Measurements from ENCODE around the gene SPATA13.

SPATA13 gene

GRCh38 chr13:24237356-24237755, 76.8 kb downstream of the SPATA13 start:
- TF ChIP-seq CTCF (IDR thresholded peaks at IDR 0.05; ENCODE audit: control insufficient read depth, extremely low read depth, insufficient read depth), result no peak
- no peak for DNase-seq (ENCODE audit: low read depth)
- no peak overlapping the region for H3K4me3 ChIP-seq (ENCODE audit: low read depth, low read length)

- DNase-seq (ENCODE audit: low read depth), result no peak
- H3K4me3 ChIP-seq (ENCODE audit: low read depth, low read length), result no peak overlapping the region
- TF ChIP-seq CTCF (IDR thresholded peaks at IDR 0.05; ENCODE audit: control insufficient read depth, extremely low read depth, insufficient read depth), result no peak
These were observed 80.8 kb downstream of the SPATA13 start for GRCh38 chr13:24241336-24241735.

GRCh38 chr13:24242100-24242499, 81.6 kb downstream of the SPATA13 start:
- no peak for DNase-seq (ENCODE audit: low read depth)
- TF ChIP-seq CTCF (IDR thresholded peaks at IDR 0.05; ENCODE audit: control insufficient read depth, extremely low read depth, insufficient read depth), result no peak
- no peak overlapping the region for H3K4me3 ChIP-seq (ENCODE audit: low read depth, low read length)

- H3K4me3 ChIP-seq (ENCODE audit: low read depth, low read length), result no peak overlapping the region
- TF ChIP-seq CTCF (IDR thresholded peaks at IDR 0.05; ENCODE audit: control insufficient read depth, extremely low read depth, insufficient read depth), result no peak
- no peak for DNase-seq (ENCODE audit: low read depth)
These were observed 82.8 kb downstream of the SPATA13 start for GRCh38 chr13:24243302-24243701.

- no peak for DNase-seq (ENCODE audit: low read depth)
- H3K4me3 ChIP-seq (ENCODE audit: low read depth, low read length), result no peak overlapping the region
- no peak for TF ChIP-seq CTCF (IDR thresholded peaks at IDR 0.05; ENCODE audit: control insufficient read depth, extremely low read depth, insufficient read depth)
These were observed 84.3 kb downstream of the SPATA13 start for GRCh38 chr13:24244802-24245201.

GRCh38 chr13:24247016-24247415, 86.5 kb downstream of the SPATA13 start:
- no peak overlapping the region for H3K4me3 ChIP-seq (ENCODE audit: low read depth, low read length)
- no peak for TF ChIP-seq CTCF (IDR thresholded peaks at IDR 0.05; ENCODE audit: control insufficient read depth, extremely low read depth, insufficient read depth)
- DNase-seq (ENCODE audit: low read depth), result no peak

- DNase-seq (ENCODE audit: low read depth), result no peak
- TF ChIP-seq CTCF (IDR thresholded peaks at IDR 0.05; ENCODE audit: control insufficient read depth, extremely low read depth, insufficient read depth), result no peak
- H3K4me3 ChIP-seq (ENCODE audit: low read depth, low read length), result no peak overlapping the region
These were observed 89.1 kb downstream of the SPATA13 start for GRCh38 chr13:24249624-24250023.
